ENCODE data around the gene HAT1. TPM values are rescaled to one million over a fixed set of nuclear protein-coding genes. Genes with fewer than 3 reads are reported as not detected.

HAT1 gene
- total RNA-seq, 2 experiments from 2014 or later, result 20.3 to 22.6 TPM

GRCh38 chr2:171910494-171910893, 11.8 kb upstream of the HAT1 start:
- no peak for DNase-seq
- Histone ChIP-seq H3K4me3 (ENCODE audit: low read length) (no peak overlapping the region), H3K27me3 (ENCODE audit: control insufficient read depth in 1 of 2, insufficient read depth in 2 of 2, low read length in 2 of 2) (no peaks in the 10 kb centered on the region), H3K27ac (ENCODE audit: low read depth in 1 of 2, low read length in 2 of 2) (no peak overlapping the region), H3K9me3 (ENCODE audit: control insufficient read depth in 1 of 2, insufficient read depth in 1 of 2, low read length in 2 of 2) (peaks cover 0 to 4% of the 10 kb centered on the region in 2 experiments), H3K36me3 (ENCODE audit: insufficient read depth, low read length) (no peaks in the 10 kb centered on the region), H3K4me1 (ENCODE audit: insufficient read depth, low read length) (no peaks in the 10 kb centered on the region)
- TF ChIP-seq, protein P1, sequence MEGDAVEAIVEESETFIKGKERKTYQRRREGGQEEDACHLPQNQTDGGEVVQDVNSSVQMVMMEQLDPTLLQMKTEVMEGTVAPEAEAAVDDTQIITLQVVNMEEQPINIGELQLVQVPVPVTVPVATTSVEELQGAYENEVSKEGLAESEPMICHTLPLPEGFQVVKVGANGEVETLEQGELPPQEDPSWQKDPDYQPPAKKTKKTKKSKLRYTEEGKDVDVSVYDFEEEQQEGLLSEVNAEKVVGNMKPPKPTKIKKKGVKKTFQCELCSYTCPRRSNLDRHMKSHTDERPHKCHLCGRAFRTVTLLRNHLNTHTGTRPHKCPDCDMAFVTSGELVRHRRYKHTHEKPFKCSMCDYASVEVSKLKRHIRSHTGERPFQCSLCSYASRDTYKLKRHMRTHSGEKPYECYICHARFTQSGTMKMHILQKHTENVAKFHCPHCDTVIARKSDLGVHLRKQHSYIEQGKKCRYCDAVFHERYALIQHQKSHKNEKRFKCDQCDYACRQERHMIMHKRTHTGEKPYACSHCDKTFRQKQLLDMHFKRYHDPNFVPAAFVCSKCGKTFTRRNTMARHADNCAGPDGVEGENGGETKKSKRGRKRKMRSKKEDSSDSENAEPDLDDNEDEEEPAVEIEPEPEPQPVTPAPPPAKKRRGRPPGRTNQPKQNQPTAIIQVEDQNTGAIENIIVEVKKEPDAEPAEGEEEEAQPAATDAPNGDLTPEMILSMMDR (IDR thresholded peaks at IDR 0.05), result no peak
- ChIA-PET CTCF (no interaction called here), POLR2A (no interaction called here)
- Mint-ChIP-seq H3K27me3 (no peaks in the 10 kb centered on the region), H3K9me3 (no peaks in the 10 kb centered on the region), H3K4me3 (no peak overlapping the region), H3K27ac (no peak overlapping the region), H3K36me3 (ENCODE audit: low read depth) (no peaks in the 10 kb centered on the region), H3K4me1 (ENCODE audit: low read depth) (no peaks in the 10 kb centered on the region)
- intact Hi-C loops (cut with DNase I, micrococcal nuclease), result no loop called here
- no peak for ATAC-seq (ENCODE audit: poor library complexity)

DNA sequence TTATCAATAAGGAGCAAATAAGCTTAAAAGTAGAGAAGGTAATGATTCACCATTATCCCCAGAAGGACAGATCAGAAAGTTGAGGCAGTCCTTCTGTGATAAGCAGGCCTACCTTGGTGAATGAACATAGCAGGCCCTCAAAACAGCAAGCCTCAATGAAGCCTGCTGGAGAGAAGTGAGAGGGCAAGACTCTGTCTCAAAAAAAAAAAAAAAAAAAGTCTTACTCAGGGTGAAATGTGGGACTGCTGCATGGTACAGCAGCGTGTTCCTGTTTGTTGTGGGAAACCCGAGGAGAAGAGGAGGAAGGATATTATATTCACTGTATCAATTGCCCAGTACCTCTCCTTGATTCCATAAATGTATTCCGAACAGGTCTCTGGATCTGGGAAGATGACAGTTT, 8.7 kb upstream of the HAT1 start:
- ATAC-seq (ENCODE audit: poor library complexity) (no peak), DNase-seq (no peak)
- POLR2A ChIA-PET, result no interaction called here
- intact Hi-C loops (cut with DNase I, micrococcal nuclease), result no loop called here
- H3K9me3 Mint-ChIP-seq, result no peaks in the 10 kb centered on the region
- no peak overlapping the region for H3K4me3 Mint-ChIP-seq
- TF ChIP-seq, protein P1 (IDR thresholded peaks at IDR 0.05), result no peak
- H3K27ac Mint-ChIP-seq, result no peak overlapping the region
- Histone ChIP-seq H3K4me1 (ENCODE audit: insufficient read depth, low read length) (no peaks in the 10 kb centered on the region), H3K27ac (ENCODE audit: low read depth in 1 of 2, low read length in 2 of 2) (no peak overlapping the region), H3K36me3 (ENCODE audit: insufficient read depth, low read length) (no peaks in the 10 kb centered on the region), H3K9me3 (ENCODE audit: control insufficient read depth in 1 of 2, insufficient read depth in 1 of 2, low read length in 2 of 2) (peaks cover 0 to 4% of the 10 kb centered on the region in 2 experiments), H3K27me3 (ENCODE audit: control insufficient read depth in 1 of 2, insufficient read depth in 2 of 2, low read length in 2 of 2) (no peaks in the 10 kb centered on the region), H3K4me3 (ENCODE audit: low read length) (no peak overlapping the region)
- no peaks in the 10 kb centered on the region for H3K36me3 Mint-ChIP-seq (ENCODE audit: low read depth)
- H3K27me3 Mint-ChIP-seq, result no peaks in the 10 kb centered on the region
- H3K4me1 Mint-ChIP-seq (ENCODE audit: low read depth), result no peaks in the 10 kb centered on the region
- CTCF ChIA-PET, result no interaction called here

- TF ChIP-seq, protein P1 (IDR thresholded peaks at IDR 0.05), result no peak
- Histone ChIP-seq H3K4me1 (ENCODE audit: insufficient read depth, low read length) (peaks cover 18% of the 10 kb centered on the region), H3K9me3 (ENCODE audit: control insufficient read depth in 1 of 2, insufficient read depth in 1 of 2, low read length in 2 of 2) (no peaks in the 10 kb centered on the region), H3K4me3 (ENCODE audit: low read length) (no peak overlapping the region), H3K27me3 (ENCODE audit: control insufficient read depth in 1 of 2, insufficient read depth in 2 of 2, low read length in 2 of 2) (no peaks in the 10 kb centered on the region), H3K36me3 (ENCODE audit: insufficient read depth, low read length) (no peaks in the 10 kb centered on the region), H3K27ac (ENCODE audit: low read depth in 1 of 2, low read length in 2 of 2) (no peak overlapping the region)
- H3K9me3 Mint-ChIP-seq, result no peaks in the 10 kb centered on the region
- no peaks in the 10 kb centered on the region for H3K27me3 Mint-ChIP-seq
- H3K4me1 Mint-ChIP-seq (ENCODE audit: low read depth), result peaks cover 27% of the 10 kb centered on the region
- DNase-seq (no peak), ATAC-seq (ENCODE audit: poor library complexity) (no peak)
- CTCF ChIA-PET, result no interaction called here
- peaks cover 9% of the 10 kb centered on the region for H3K36me3 Mint-ChIP-seq (ENCODE audit: low read depth)
- H3K27ac Mint-ChIP-seq, result no peak overlapping the region
- intact Hi-C loops (cut with DNase I, micrococcal nuclease), result loop anchor here in 1 of 2 experiments (5.0 kb wide), 1 partner anchor 508 kb away; the partner anchor contains the start of gene ITGA6
- POLR2A ChIA-PET, result no interaction called here
- no peak overlapping the region for H3K4me3 Mint-ChIP-seq
Observed at GRCh38 chr2:171919453-171919852, 2.8 kb upstream of the HAT1 start.

Data from CD4-positive, alpha-beta T cell (primary cell).